Gastroesophageal sphincter (tissue), 3 donors: ENCODE measurements around the gene GADD45G.

Experiments
- CTCF ChIP-seq, 4 experiments: fragments of 200-600 bp in 2 of 4; fragments of 450-650 bp in 2 of 4; sonication (generic) in 1 of 4; IDR thresholded peaks; one replicate each; pipeline ENCODE4 v1.5.1; 2017 to 2019; ENCODE audit warnings: antibody characterized with exemption in 4 of 4, mild to moderate bottlenecking in 2 of 4, moderate library complexity in 2 of 4
- POLR2A ChIP-seq, 2 donors: fragments of 450-650 bp; IDR thresholded peaks; one replicate each; pipeline ENCODE4 v1.6.1; 2017; ENCODE audit warnings: antibody characterized with exemption in 2 of 2, mild to moderate bottlenecking in 2 of 2, moderate library complexity in 1 of 2

- TF ChIP-seq CTCF (IDR thresholded peaks at IDR 0.05), result no peak
- TF ChIP-seq POLR2A (IDR thresholded peaks at IDR 0.05), result no peak
Measured at GRCh38 chr9:89612566-89613278, 7.9 kb downstream of the GADD45G start.
